H1 (cell line): ENCODE results near the gene C20orf96. TPM values are rescaled to one million over a fixed set of nuclear protein-coding genes. Genes with fewer than 3 reads are reported as not detected.

Experiments
- BACH1 ChIP-seq: IDR thresholded peaks from 2 replicates; pipeline ENCODE4 v1.6.1; 2012; ENCODE audit warnings: low read length, improper control_type of control experiment
- GTF2F1 ChIP-seq: IDR thresholded peaks from 2 replicates; pipeline ENCODE4 v1.6.1; 2012; ENCODE audit warnings: low read depth, low read length, improper control_type of control experiment, borderline replicate concordance
- KDM5A ChIP-seq: fragments of 200-600 bp; IDR thresholded peaks from 2 replicates; pipeline ENCODE4 v1.7.1; 2012; ENCODE audit warnings: mild to moderate bottlenecking, low read length, inconsistent platforms, mixed read lengths
- POLR2AphosphoS5 ChIP-seq: IDR thresholded peaks from 2 replicates; pipeline ENCODE4 v1.6.1; 2011; ENCODE audit warnings: low read depth, low read length
- SIN3A ChIP-seq, 2 experiments: IDR thresholded peaks in 1 of 2; conservative IDR thresholded peaks in 1 of 2; 2 replicates each; pipeline ENCODE4 v1.6.1; 2011 to 2012; ENCODE audit warnings: low read length in 2 of 2, improper control_type of control experiment in 1 of 2, low read depth in 1 of 2, mild to moderate bottlenecking in 1 of 2
- SP1 ChIP-seq: IDR thresholded peaks from 2 replicates; pipeline ENCODE4 v1.6.1; 2011; ENCODE audit warnings: low read depth, low read length
- SP2 ChIP-seq: IDR thresholded peaks from 2 replicates; pipeline ENCODE4 v1.6.1; 2012; ENCODE audit warnings: mild to moderate bottlenecking, low read length, inconsistent platforms
- TEAD4 ChIP-seq: IDR thresholded peaks from 2 replicates; pipeline ENCODE4 v1.6.1; 2012; ENCODE audit warnings: low read depth, low read length, inconsistent platforms, mixed read lengths
- polyA plus RNA-seq, 7 experiments: library from polyadenylated mRNA; depleted of rRNA in 3 of 7; stranded (reverse) in 5 of 7; unstranded in 2 of 7; fragments of >200 nt in 5 of 7; fragments of 200-250 nt in 2 of 7; gene quantifications; 1 replicate in 5 of 7; 2 replicates in 1 of 7; 4 replicates in 1 of 7; pipeline versions ENCODE4 v1.2.1 to v1.2.3, GENCODE V29; 2011 to 2013; ENCODE audit warnings: missing spikeins in 2 of 7, mixed read lengths in 2 of 7
- total RNA-seq: library from RNA; stranded (reverse); fragmentation: NEBNext Ultra II Directional; extraction: Animal tissue kit (Norgen Biotek cat#: 25700); gene quantifications from 2 replicates; pipeline ENCODE4 v1.2.1, GENCODE V29; 2021
- TF ChIP-seq, protein P1 (sequence below): fragments of 300-600 bp; sonication (generic); IDR thresholded peaks from 2 replicates; pipeline ENCODE4 v1.7.1; 2012; ENCODE audit warnings: low read length, moderate library complexity, mild to moderate bottlenecking, inconsistent platforms; ENCODE audit not compliant: insufficient replicate concordance
- TF ChIP-seq, protein P2 (sequence below), 3 experiments: IDR thresholded peaks; 1 replicate in 2 of 3; 2 replicates in 1 of 3; pipeline versions ENCODE4 v1.5.1 to v1.6.1; 2011; ENCODE audit warnings: low read length in 3 of 3, mild to moderate bottlenecking in 3 of 3, inconsistent platforms in 2 of 3, low read depth in 1 of 3, moderate library complexity in 1 of 3; ENCODE audit not compliant: insufficient read depth in 1 of 3; ENCODE audit errors: control extremely low read depth in 1 of 3

The C20orf96 gene
- total and polyA plus RNA-seq, 2 of the 8 experiments (the other 6 are each of a cell fraction or from before 2014, with no cell fraction given), result 19.2 to 21.0 TPM

GRCh38 chr20:257419-257818 is 33.1 kb downstream of the C20orf96 start, which contains the start of gene DEFB132 (continued):
- TF ChIP-seq, protein P1, sequence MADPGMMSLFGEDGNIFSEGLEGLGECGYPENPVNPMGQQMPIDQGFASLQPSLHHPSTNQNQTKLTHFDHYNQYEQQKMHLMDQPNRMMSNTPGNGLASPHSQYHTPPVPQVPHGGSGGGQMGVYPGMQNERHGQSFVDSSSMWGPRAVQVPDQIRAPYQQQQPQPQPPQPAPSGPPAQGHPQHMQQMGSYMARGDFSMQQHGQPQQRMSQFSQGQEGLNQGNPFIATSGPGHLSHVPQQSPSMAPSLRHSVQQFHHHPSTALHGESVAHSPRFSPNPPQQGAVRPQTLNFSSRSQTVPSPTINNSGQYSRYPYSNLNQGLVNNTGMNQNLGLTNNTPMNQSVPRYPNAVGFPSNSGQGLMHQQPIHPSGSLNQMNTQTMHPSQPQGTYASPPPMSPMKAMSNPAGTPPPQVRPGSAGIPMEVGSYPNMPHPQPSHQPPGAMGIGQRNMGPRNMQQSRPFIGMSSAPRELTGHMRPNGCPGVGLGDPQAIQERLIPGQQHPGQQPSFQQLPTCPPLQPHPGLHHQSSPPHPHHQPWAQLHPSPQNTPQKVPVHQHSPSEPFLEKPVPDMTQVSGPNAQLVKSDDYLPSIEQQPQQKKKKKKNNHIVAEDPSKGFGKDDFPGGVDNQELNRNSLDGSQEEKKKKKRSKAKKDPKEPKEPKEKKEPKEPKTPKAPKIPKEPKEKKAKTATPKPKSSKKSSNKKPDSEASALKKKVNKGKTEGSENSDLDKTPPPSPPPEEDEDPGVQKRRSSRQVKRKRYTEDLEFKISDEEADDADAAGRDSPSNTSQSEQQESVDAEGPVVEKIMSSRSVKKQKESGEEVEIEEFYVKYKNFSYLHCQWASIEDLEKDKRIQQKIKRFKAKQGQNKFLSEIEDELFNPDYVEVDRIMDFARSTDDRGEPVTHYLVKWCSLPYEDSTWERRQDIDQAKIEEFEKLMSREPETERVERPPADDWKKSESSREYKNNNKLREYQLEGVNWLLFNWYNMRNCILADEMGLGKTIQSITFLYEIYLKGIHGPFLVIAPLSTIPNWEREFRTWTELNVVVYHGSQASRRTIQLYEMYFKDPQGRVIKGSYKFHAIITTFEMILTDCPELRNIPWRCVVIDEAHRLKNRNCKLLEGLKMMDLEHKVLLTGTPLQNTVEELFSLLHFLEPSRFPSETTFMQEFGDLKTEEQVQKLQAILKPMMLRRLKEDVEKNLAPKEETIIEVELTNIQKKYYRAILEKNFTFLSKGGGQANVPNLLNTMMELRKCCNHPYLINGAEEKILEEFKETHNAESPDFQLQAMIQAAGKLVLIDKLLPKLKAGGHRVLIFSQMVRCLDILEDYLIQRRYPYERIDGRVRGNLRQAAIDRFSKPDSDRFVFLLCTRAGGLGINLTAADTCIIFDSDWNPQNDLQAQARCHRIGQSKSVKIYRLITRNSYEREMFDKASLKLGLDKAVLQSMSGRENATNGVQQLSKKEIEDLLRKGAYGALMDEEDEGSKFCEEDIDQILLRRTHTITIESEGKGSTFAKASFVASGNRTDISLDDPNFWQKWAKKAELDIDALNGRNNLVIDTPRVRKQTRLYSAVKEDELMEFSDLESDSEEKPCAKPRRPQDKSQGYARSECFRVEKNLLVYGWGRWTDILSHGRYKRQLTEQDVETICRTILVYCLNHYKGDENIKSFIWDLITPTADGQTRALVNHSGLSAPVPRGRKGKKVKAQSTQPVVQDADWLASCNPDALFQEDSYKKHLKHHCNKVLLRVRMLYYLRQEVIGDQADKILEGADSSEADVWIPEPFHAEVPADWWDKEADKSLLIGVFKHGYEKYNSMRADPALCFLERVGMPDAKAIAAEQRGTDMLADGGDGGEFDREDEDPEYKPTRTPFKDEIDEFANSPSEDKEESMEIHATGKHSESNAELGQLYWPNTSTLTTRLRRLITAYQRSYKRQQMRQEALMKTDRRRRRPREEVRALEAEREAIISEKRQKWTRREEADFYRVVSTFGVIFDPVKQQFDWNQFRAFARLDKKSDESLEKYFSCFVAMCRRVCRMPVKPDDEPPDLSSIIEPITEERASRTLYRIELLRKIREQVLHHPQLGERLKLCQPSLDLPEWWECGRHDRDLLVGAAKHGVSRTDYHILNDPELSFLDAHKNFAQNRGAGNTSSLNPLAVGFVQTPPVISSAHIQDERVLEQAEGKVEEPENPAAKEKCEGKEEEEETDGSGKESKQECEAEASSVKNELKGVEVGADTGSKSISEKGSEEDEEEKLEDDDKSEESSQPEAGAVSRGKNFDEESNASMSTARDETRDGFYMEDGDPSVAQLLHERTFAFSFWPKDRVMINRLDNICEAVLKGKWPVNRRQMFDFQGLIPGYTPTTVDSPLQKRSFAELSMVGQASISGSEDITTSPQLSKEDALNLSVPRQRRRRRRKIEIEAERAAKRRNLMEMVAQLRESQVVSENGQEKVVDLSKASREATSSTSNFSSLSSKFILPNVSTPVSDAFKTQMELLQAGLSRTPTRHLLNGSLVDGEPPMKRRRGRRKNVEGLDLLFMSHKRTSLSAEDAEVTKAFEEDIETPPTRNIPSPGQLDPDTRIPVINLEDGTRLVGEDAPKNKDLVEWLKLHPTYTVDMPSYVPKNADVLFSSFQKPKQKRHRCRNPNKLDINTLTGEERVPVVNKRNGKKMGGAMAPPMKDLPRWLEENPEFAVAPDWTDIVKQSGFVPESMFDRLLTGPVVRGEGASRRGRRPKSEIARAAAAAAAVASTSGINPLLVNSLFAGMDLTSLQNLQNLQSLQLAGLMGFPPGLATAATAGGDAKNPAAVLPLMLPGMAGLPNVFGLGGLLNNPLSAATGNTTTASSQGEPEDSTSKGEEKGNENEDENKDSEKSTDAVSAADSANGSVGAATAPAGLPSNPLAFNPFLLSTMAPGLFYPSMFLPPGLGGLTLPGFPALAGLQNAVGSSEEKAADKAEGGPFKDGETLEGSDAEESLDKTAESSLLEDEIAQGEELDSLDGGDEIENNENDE, result no peak
- TF ChIP-seq, protein P2, sequence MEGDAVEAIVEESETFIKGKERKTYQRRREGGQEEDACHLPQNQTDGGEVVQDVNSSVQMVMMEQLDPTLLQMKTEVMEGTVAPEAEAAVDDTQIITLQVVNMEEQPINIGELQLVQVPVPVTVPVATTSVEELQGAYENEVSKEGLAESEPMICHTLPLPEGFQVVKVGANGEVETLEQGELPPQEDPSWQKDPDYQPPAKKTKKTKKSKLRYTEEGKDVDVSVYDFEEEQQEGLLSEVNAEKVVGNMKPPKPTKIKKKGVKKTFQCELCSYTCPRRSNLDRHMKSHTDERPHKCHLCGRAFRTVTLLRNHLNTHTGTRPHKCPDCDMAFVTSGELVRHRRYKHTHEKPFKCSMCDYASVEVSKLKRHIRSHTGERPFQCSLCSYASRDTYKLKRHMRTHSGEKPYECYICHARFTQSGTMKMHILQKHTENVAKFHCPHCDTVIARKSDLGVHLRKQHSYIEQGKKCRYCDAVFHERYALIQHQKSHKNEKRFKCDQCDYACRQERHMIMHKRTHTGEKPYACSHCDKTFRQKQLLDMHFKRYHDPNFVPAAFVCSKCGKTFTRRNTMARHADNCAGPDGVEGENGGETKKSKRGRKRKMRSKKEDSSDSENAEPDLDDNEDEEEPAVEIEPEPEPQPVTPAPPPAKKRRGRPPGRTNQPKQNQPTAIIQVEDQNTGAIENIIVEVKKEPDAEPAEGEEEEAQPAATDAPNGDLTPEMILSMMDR (IDR thresholded peaks at IDR 0.05; ENCODE audit: control extremely low read depth in 1 of 3, insufficient read depth in 1 of 3, low read depth in 1 of 3, low read length in 3 of 3), result no peak
- no peak for TF ChIP-seq SIN3A (conservative IDR thresholded peaks at IDR 0.05 in 1 of 2, IDR thresholded peaks at IDR 0.05 in 1 of 2; ENCODE audit: low read depth in 1 of 2, low read length in 2 of 2)
- TF ChIP-seq SP1, result no peak
- no peak for TF ChIP-seq POLR2AphosphoS5
- TF ChIP-seq SP2, result no peak
- no peak for TF ChIP-seq KDM5A
- TF ChIP-seq TEAD4, result no peak
- TF ChIP-seq BACH1, result no peak
- no peak for TF ChIP-seq GTF2F1
